HG03442 (cell line): Measurements from ENCODE around the gene EML4.

Source experiments
- ATAC-seq: cut with Tn5 transposase; IDR thresholded peaks from one replicate; pipeline ENCODE4 v1.9.1; 2021; ENCODE audit warnings: mild to moderate bottlenecking, moderate library complexity; ENCODE audit not compliant: unreplicated experiment

The EML4 gene

GRCh38 chr2:42193722-42194187, 24.6 kb downstream of the EML4 start:
- ATAC-seq = no peak

GRCh38 chr2:42194428-42194827, 25.3 kb downstream of the EML4 start:
- ATAC-seq = no peak

DNA sequence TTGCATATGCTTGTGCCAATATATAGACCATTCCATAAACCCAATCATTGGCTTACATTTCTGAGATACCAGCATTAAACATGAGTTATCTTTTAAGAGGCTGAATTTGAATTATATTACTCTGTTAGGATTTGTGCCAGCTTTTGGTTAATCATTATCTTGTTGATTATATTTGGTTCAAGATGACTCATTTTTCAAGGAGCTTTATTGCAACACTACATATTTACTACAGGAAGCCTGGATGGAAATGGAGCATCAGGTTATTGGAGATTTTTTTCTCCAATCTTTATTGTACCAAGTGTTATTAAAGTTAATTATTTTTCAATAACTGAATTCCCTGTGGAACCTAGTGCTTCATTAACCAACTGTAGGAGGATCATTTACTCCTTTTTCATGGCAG, 26.4 kb downstream of the EML4 start:
- no peak for ATAC-seq

- ATAC-seq = no peak
Measured at GRCh38 chr2:42196070-42196402, 26.9 kb downstream of the EML4 start.

DNA sequence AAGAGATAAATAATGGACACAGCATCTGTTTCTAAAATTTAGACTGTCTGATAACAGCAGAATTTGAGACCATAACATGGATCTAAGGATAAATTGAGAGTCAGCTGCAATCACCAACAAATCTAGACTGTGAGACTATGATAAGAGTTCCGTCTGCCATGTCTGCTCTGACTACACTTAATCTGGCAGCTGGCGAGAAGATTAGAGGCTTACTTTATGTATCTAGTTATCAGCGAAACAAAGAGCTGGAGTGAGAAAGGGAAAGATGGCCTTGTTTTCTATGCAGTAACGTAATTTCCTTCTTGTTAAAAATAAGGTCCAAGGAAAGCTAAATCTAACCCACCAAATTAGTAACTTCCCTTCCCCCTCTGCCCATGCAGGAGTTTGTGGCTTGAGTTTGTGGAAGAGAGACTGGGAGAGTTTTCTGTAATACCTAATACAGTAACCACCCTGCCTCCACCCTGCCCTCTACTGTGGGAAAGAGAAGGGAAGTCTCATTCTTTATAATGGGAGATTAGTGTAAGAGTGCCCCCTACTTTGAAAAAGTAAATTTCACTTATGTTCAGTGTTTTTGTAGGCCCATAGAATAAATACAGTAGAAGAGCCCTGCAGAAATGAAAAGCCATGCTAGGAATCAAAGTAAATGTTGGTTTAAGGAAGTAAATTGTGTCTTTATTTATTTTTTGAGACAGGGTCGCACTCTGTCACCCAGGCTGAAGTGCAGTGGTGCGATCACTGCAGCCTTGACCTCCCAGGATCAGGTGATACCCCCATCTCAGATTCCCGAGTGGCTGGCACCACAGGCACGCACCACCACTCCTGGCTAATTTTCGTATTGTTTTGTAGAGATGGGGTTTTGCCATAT, 27.5 kb downstream of the EML4 start:
- ATAC-seq = no peak

DNA sequence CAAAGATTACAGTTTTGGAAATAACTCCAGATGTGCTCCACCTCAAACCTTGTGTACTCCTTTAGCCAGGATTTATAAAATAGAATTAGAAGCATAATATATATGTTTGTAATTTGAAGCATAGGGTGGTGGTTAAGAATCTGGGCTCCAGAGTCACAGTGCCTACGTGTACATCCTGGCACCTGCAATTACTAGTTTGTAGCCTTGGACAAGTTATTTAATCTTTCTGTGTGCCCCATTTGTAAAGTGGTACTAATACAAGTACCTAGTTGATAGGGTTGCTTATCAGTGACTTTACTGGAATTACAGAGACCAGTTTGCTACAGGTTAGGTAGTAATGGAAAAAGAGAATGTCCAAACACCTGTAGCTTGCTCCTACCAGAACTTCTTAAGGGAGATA, 28.6 kb downstream of the EML4 start:
- ATAC-seq = no peak

DNA sequence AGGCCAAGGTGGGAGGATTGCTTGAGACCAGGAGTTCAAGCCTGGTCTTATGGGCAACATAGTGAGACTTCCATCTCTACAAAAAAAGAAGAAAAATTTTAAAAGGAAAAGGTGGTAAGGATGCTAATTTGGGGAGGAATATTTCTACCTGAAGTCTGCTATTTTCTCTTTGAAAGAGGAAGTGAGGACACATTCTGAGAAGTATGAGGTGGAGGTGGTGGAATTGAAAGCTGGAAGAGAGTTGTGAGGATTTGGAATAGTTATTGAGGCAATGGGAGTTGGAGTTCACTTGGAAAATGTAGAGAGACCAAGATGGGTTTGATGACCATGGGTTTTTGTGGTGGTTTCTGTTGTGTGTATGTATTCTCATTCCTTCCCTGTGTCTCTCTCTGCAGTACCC, 29.3 kb downstream of the EML4 start:
- ATAC-seq = no peak

DNA sequence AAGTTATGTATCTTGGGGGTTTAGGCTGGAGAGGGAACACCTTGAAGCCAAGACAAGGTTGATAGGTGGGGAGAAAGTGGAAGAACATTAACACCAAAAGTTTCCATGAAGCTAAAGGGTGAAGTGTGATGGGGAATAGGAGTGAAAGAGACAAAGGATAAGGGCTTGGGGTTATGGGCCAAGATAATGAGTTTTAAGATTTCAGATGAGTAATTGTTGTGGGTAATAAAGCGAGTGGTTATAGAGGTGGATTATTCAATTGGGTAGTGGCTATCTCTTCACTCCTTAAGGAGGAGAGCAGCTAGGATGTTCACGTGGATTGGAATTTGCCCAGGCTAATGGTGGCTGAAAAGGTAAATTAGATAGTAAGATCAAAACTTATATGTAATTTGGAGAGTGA, 29.8 kb downstream of the EML4 start:
- no peak for ATAC-seq

DNA sequence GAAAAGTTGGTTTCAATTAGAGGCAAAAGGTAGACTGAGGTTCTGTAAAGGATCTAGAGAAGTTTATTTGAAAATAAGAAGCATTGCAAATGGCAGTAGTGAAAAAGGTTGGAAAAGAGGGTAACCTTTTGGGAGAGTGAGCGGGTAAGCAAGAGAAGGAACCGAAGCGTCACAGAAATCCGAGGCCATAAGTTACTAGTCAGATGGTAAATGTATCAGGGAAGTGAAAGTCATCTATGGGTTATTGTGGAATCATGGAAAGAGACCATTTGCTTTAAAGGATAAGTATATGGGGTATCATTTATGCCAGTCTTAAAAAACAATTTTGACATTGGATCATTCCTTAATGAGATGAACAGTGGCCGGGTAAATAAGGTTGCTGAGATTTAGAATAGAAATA, 30.5 kb downstream of the EML4 start:
- no peak for ATAC-seq

GRCh38 chr2:42200926-42201855, 32.0 kb downstream of the EML4 start:
- ATAC-seq = no peak

DNA sequence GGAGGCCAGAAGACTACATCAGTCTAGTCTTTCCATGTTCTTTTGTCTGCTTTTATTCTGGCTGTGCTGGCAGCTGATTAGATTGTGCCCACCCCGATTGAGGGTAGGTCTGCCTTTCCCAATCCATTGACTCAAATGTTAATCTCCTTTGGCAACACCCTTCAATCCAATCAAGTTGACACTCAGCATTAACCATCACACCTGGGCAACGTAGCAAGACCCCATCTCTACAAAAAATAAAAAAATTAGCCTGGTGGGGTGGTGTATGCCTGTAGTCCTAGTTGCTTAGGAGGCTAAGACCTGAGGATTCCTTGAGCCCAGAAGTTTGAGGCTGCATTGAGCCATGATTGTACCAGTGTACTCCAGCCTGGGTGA, 33.5 kb downstream of the EML4 start:
- ATAC-seq = no peak

DNA sequence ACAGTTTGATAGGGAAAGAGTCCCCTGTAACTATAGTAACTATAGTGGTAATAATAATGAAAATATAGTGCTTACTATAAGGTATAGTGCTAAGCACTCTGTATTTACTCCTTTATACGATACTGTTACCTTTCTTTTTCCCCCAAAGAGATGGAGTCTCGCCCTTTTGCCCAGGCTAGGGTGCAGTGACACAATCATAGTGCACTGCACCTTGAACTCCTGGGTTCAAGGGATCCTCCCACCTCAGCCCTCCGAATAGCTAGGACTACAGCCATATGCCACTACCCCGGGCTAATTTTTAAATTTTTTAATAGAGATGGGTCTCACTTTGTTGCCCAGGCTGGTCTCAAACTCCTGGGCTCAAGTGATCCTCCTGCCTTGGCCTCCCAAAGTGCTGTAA, 34.6 kb downstream of the EML4 start:
- ATAC-seq = no peak

- no peak for ATAC-seq
Measured at GRCh38 chr2:42205337-42205736, 36.2 kb downstream of the EML4 start.

DNA sequence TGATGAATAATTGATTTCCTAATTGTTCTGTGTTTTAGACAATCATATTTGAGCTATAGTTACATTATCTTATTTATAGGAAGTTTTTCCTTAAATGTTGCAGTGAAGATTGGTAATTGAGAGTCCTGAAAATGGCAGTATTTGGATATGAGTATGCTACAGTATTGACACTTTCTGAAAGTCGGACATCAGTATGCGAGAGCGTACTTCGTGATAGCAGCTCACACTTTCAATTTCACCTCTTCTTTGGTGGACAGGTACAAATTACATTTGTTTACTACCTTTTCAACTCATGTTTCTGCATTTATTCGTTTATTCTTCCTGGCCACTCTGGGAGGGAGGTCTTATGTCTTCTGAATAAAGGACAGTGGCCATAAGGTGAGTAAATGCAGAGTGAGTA, 38.7 kb downstream of the EML4 start:
- peak; percentile 80 for ATAC-seq

- no peak for ATAC-seq
Measured at GRCh38 chr2:42210203-42210602, 41.0 kb downstream of the EML4 start.

- ATAC-seq = no peak
Measured at GRCh38 chr2:42211291-42211690, 42.1 kb downstream of the EML4 start.

DNA sequence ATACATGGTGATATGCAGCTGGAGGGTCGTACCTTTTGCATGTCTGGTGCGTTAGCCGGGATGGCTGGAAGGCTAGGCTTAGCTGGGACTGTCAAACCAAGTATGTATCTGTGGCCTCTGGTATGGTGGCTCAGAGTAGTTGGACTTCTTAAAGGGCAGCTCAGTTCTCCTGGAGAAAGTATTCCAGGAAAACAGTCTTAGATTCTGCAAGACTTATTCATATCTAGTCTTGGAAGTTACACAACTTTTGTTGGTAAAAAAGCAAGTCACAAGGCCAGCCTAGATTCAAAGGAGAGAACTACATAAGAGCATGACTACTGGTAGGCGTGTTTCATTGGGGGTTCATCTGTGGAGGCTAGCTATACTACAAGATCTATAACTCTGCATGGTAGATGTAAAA, 45.5 kb downstream of the EML4 start:
- no peak for ATAC-seq

DNA sequence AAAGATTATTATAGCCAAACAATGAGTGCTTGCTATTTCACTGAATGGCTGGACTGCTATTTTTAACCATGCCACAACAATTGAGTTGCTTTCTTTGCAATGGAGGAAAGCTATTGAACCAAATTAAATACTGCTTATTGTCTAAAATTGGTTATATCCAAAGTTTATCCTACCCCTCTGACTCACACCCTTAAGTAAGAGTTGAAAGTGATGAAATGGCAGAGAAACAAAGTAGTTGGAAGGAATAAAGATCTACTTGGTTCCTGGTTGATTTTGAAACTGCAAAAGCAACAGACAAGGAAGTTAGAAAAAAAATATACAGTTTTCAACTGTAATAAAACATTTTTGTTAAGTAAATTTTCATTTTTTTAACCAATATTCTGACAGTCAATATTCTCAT, 47.5 kb downstream of the EML4 start:
- ATAC-seq = no peak

DNA sequence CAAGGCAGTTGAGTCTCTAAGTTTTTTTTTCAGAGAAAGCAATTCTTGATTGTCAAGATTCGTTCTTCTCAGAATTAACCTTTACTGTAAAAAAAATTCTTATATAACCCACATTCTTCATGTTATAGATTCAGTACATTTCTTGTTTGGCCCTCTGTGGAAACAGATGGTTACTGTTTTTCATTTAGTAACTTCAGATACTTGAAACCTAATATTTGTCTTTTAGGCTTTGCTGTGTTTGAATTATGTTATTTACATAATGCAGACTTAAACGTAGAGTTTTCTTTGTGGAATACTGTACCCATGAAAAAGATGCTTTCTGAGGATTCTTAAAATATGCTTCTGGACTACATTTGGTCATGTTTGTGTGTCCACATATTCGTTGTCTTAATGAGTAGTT, 48.2 kb downstream of the EML4 start:
- no peak for ATAC-seq

GRCh38 chr2:42217914-42218313, 48.8 kb downstream of the EML4 start:
- no peak for ATAC-seq

DNA sequence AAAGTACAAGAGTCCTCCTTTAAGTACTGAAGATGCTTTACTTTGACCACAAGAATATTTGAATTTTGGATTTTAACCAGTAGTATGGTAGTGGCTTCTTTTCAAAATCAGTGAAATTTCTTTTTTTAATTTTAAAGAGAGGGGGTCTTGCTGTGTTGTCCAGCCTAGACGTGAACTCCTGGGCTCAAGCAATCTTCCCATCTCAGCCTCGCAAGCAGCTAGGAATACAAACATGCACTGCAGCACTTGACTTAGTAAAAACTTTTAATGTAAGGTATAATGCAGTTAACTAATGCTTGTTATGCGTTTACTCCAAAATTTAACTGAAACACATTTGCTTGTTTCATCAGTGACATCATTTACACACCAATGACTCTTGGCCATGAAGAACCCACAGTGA, 49.6 kb downstream of the EML4 start:
- ATAC-seq = no peak

GRCh38 chr2:42219160-42219559, 50.0 kb downstream of the EML4 start:
- ATAC-seq = no peak
